PFSK-1 (cell line): ENCODE data around the gene NACC2.

Source experiments
- FOXP2 ChIP-seq: optimal IDR thresholded peaks from 2 replicates; pipeline ENCODE3; 2011; ENCODE audit warnings: borderline replicate concordance, control low read depth, inconsistent platforms; ENCODE audit not compliant: insufficient read depth; ENCODE audit errors: extremely low read length, extremely low read depth
- POLR2AphosphoS5 ChIP-seq: IDR thresholded peaks from 2 replicates; pipeline ENCODE4 v1.6.1; 2012; ENCODE audit warnings: low read depth, mild to moderate bottlenecking, control low read depth, low read length, moderate library complexity
- SIN3A ChIP-seq: IDR thresholded peaks from 2 replicates; pipeline ENCODE4 v1.6.1; 2012; ENCODE audit warnings: mild to moderate bottlenecking, low read length, moderate library complexity, borderline replicate concordance; ENCODE audit not compliant: insufficient read depth
- TAF1 ChIP-seq: IDR thresholded peaks from 2 replicates; pipeline ENCODE4 v1.6.1; 2012; ENCODE audit warnings: low read length, control low read depth, borderline replicate concordance; ENCODE audit not compliant: insufficient read depth
- TF ChIP-seq, protein P1 (sequence below), 2 experiments: IDR thresholded peaks; 2 replicates each; pipeline versions ENCODE4 v1.6.1 to v1.8.0; 2011 to 2012; ENCODE audit warnings: low read depth in 2 of 2, low read length in 2 of 2, control low read depth in 1 of 2, inconsistent platforms in 1 of 2, mild to moderate bottlenecking in 1 of 2, moderate library complexity in 1 of 2; ENCODE audit not compliant: insufficient read depth in 1 of 2

NACC2 gene

DNA sequence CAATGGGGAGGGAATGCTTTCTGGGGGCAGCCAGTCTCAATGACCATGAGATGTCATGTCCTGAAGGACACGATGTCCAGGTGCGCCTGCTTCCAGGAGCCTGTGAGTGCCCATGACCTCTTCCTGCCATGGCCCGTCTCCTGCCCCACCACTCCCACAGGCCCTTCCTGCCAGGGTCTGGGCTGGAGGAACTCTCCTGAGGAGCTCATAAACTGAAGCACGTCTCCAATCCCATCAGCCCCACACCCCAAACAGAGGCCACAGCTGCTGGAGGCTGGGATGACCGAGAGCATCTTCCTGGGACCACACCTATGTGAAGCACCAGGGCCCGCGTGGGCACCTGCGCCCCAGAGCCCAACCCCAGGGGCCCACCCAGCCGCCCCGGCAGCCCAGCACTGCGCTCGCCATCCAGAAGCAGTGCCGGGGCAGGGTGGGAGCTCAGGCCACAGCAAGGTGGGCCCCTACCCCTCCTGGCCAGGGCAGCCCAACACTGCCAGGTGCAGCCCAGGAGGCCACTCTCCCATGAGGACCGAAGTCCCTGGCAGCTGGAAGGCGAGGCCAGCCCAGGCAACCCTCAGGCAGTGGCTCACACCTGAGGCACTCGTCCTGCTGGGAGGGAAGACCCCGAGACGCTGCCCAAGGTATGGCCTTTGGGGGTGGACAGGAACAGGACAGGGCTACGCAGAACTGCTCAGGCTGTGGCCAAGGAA lies 80.0 kb downstream of the NACC2 start:
- TF ChIP-seq SIN3A = no peak
- TF ChIP-seq FOXP2 = no peak
- no peak for TF ChIP-seq POLR2AphosphoS5

DNA sequence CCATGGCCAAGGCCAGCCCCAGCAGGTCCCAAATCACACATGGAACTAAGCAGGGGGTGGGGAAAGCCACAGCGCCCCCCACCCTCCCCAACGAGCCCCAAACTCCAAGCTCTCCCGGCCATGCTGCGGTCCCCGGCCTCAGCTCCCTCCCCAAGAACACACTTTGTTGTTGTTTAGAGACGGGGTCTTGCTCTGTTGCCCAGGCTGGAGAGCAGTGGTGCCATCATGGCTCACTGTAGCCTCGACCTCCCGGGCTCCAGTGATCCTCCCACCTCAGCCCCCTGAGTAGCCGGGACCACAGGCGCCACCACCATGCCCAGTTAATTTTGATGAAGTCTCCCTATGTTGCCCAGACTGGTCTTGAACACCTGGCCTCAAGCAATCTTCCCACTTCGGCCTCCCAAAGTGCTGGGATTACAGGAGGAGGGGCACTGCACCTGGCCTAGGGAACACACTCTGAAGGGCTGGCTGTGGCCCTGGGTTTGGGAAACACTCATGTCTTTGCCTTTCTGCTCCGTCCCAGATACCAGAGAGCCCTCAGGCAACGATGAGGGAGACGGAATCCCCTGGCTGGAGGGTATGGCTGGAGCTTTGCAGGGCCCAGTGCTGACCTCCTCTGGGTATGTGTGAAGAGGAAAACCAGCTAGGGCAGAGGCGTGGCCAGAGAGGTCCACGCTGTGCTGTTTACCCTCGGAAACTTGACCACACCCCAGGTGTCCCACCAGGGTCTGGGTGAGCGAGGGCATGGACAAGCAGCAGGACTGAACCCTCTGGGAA lies 80.8 kb downstream of the NACC2 start:
- TF ChIP-seq, protein P1, sequence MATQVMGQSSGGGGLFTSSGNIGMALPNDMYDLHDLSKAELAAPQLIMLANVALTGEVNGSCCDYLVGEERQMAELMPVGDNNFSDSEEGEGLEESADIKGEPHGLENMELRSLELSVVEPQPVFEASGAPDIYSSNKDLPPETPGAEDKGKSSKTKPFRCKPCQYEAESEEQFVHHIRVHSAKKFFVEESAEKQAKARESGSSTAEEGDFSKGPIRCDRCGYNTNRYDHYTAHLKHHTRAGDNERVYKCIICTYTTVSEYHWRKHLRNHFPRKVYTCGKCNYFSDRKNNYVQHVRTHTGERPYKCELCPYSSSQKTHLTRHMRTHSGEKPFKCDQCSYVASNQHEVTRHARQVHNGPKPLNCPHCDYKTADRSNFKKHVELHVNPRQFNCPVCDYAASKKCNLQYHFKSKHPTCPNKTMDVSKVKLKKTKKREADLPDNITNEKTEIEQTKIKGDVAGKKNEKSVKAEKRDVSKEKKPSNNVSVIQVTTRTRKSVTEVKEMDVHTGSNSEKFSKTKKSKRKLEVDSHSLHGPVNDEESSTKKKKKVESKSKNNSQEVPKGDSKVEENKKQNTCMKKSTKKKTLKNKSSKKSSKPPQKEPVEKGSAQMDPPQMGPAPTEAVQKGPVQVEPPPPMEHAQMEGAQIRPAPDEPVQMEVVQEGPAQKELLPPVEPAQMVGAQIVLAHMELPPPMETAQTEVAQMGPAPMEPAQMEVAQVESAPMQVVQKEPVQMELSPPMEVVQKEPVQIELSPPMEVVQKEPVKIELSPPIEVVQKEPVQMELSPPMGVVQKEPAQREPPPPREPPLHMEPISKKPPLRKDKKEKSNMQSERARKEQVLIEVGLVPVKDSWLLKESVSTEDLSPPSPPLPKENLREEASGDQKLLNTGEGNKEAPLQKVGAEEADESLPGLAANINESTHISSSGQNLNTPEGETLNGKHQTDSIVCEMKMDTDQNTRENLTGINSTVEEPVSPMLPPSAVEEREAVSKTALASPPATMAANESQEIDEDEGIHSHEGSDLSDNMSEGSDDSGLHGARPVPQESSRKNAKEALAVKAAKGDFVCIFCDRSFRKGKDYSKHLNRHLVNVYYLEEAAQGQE (IDR thresholded peaks at IDR 0.05; ENCODE audit: insufficient read depth in 1 of 2, low read depth in 2 of 2, low read length in 2 of 2) = no peak
- TF ChIP-seq POLR2AphosphoS5 (no peak), TAF1 (no peak), SIN3A (no peak), FOXP2 (no peak)

DNA sequence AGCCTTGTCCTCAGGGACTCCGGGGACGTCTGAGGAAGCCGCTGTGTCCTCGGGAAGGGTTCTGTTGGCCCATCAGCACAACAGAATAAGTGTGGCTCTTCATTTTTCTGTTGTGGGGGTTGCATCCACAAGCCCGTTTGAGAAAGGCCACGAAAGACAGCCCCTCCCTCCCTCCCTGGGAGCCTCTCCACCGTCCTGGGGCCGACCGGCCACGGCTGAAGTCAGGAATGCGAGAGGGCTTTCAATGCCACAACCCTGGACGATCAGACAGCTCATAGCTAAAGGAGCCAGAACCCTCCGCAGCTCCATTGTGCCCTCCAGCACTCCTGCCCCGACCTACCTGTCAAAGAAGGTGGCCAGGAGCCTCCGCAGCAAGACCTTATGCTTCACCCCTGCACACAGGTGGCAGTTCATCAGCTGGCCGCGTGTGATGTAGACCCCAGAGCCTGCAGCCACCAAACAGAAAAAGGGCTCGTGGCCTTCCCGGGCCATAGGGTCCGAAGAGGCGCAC lies 81.5 kb downstream of the NACC2 start:
- no peak for TF ChIP-seq TAF1
- no peak for TF ChIP-seq FOXP2
- no peak for TF ChIP-seq SIN3A
- no peak for TF ChIP-seq POLR2AphosphoS5
- TF ChIP-seq, protein P1 (IDR thresholded peaks at IDR 0.05; ENCODE audit: insufficient read depth in 1 of 2, low read depth in 2 of 2, low read length in 2 of 2) = no peak

DNA sequence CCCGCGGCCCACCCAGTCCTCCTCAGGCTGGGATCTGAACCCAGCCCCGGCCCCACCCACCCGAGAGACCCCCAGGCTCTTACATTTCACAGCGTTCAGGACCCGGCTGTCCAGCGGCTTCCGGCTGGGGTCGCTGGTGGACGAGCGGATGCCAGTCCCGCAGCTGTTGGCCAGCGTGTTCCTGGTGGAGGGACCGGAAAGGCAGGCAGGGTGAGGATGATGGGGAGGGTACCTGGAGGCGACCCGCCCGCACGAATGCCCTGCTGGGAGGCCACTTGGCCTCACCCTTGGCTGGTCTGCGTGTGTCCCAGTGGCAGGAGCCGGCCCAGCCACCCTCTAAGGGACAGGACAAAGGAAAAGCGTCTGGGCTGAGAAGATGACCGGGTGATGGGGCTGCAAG lies 82.0 kb downstream of the NACC2 start:
- no peak for TF ChIP-seq FOXP2
- TF ChIP-seq, protein P1 (IDR thresholded peaks at IDR 0.05; ENCODE audit: insufficient read depth in 1 of 2, low read depth in 2 of 2, low read length in 2 of 2) = no peak
- no peak for TF ChIP-seq TAF1
- no peak for TF ChIP-seq SIN3A
- no peak for TF ChIP-seq POLR2AphosphoS5

DNA sequence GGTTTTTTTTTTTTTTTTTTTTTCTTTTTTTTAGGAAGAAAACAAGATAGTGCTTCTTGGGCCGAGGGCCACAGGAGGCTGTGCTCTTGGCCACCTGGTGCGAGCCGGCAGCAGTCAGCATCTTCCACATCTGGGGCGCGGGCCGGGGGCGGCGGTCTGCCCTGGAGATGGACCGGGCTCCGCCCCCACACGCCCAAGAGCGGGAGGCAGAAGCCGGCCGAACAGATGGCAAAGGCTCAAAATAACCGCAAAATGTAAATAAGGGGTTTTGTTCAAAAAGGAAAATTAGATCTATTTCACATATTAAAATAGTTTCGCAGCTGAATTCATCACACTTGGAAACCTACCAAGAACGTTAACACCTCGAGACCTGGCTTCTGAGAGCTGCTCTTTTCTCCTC lies 82.4 kb downstream of the NACC2 start:
- TF ChIP-seq SIN3A (no peak), POLR2AphosphoS5 (no peak), FOXP2 (no peak), TAF1 (no peak)
- TF ChIP-seq, protein P1 (IDR thresholded peaks at IDR 0.05; ENCODE audit: insufficient read depth in 1 of 2, low read depth in 2 of 2, low read length in 2 of 2) = no peak
